Hepatocyte (in vitro differentiated cells): ENCODE measurements around the gene AGBL3.

Experiments used
- EZH2phosphoT487 ChIP-seq: fragments of 200-600 bp; sonication (generic); IDR thresholded peaks from one replicate; pipeline ENCODE4 v1.6.1; 2018; ENCODE audit warnings: antibody characterized with exemption, mild to moderate bottlenecking, low read depth, moderate library complexity; ENCODE audit not compliant: unreplicated experiment, severe bottlenecking
- TF ChIP-seq, protein P1 (sequence below): fragments of 200-600 bp; sonication (generic); IDR thresholded peaks from 2 replicates; pipeline ENCODE4 v1.5.1; 2016; ENCODE audit warnings: antibody characterized with exemption, mild to moderate bottlenecking; ENCODE audit not compliant: poor library complexity

DNA sequence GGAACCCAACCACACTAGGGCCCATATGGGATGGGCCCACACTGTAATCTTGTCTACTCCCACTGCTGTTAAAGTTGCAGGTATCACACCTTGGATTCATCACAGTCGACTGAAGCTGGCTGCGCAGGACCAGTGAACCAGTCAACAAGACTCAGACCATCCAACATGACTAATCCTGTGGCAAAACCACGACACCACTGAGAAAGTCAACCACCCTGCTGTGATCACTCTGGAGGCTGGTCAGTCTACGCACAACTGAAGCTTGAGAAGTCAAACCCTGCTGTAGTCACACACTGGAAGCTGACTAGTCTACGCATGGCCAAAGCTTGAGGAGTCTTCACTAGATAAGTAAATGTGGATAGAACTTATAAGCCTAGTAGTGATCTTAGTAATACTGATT lies 193.8 kb downstream of the AGBL3 start:
- TF ChIP-seq, protein P1, sequence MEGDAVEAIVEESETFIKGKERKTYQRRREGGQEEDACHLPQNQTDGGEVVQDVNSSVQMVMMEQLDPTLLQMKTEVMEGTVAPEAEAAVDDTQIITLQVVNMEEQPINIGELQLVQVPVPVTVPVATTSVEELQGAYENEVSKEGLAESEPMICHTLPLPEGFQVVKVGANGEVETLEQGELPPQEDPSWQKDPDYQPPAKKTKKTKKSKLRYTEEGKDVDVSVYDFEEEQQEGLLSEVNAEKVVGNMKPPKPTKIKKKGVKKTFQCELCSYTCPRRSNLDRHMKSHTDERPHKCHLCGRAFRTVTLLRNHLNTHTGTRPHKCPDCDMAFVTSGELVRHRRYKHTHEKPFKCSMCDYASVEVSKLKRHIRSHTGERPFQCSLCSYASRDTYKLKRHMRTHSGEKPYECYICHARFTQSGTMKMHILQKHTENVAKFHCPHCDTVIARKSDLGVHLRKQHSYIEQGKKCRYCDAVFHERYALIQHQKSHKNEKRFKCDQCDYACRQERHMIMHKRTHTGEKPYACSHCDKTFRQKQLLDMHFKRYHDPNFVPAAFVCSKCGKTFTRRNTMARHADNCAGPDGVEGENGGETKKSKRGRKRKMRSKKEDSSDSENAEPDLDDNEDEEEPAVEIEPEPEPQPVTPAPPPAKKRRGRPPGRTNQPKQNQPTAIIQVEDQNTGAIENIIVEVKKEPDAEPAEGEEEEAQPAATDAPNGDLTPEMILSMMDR = no peak
- no peak for TF ChIP-seq EZH2phosphoT487
